ENCODE measurements around the gene NEDD4L. TPM values are rescaled to one million over a fixed set of nuclear protein-coding genes. Genes with fewer than 3 reads are reported as not detected.

The NEDD4L gene
- total and polyA plus RNA-seq, 4 donors, result 10.2 to 20.3 (median 13.2) TPM

DNA sequence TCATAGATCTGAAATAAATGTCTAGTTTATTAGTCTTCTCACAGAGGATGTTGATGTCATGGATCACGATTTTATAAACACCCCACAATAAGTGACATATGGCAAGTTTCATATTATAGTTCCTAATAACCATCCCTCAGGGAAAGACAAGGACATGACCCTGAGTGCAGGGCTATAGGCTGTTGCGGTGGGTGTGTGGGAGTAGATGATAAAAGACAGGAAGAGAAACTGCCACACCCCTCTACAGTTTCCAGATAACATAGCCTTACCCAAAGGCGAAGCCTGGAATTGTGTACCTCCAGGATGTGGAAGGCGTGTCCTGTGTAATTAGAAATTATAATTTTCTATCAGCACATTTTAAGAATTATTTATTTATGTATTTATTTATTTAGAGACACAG lies 2.4 kb upstream of the NEDD4L start:
- Histone ChIP-seq H3K4me1 (ENCODE audit: control insufficient read depth in 4 of 4, insufficient read depth in 4 of 4, low read length in 3 of 4) (peaks cover 0 to 20% (median 16%) of the 10 kb centered on the region in 4 donors), H3K4me3 (ENCODE audit: low read depth in 1 of 3, low read length in 3 of 3) (no peak overlapping the region), H3K27me3 (ENCODE audit: control insufficient read depth in 4 of 4, insufficient read depth in 4 of 4, low read length in 3 of 4) (no peaks in the 10 kb centered on the region), H3K9ac (ENCODE audit: low read depth in 1 of 2, low read length in 2 of 2) (no peak overlapping the region), H3K36me3 (ENCODE audit: control insufficient read depth in 4 of 4, insufficient read depth in 3 of 4, low read depth in 1 of 4, low read length in 3 of 4) (no peaks in the 10 kb centered on the region), H3K27ac (ENCODE audit: low read depth in 1 of 2, low read length in 2 of 2) (no peak overlapping the region), H3K9me3 (ENCODE audit: control insufficient read depth in 4 of 4, low read length in 3 of 4) (no peaks in the 10 kb centered on the region)
- TF ChIP-seq JUND (IDR thresholded peaks at IDR 0.05), result no peak
- no peak for TF ChIP-seq TAF1 (conservative IDR thresholded peaks at IDR 0.05)
- TF ChIP-seq GABPA (IDR thresholded peaks at IDR 0.05 in 1 of 2, conservative IDR thresholded peaks at IDR 0.05 in 1 of 2), result no peak
- TF ChIP-seq YY1 (IDR thresholded peaks at IDR 0.05), result no peak
- no peak for TF ChIP-seq FOXA1 (IDR thresholded peaks at IDR 0.05)
- no peak for TF ChIP-seq FOXA2 (IDR thresholded peaks at IDR 0.05)
- no peak for TF ChIP-seq EGR1 (IDR thresholded peaks at IDR 0.05; ENCODE audit: low read depth in 2 of 2)
- TF ChIP-seq, protein P1, sequence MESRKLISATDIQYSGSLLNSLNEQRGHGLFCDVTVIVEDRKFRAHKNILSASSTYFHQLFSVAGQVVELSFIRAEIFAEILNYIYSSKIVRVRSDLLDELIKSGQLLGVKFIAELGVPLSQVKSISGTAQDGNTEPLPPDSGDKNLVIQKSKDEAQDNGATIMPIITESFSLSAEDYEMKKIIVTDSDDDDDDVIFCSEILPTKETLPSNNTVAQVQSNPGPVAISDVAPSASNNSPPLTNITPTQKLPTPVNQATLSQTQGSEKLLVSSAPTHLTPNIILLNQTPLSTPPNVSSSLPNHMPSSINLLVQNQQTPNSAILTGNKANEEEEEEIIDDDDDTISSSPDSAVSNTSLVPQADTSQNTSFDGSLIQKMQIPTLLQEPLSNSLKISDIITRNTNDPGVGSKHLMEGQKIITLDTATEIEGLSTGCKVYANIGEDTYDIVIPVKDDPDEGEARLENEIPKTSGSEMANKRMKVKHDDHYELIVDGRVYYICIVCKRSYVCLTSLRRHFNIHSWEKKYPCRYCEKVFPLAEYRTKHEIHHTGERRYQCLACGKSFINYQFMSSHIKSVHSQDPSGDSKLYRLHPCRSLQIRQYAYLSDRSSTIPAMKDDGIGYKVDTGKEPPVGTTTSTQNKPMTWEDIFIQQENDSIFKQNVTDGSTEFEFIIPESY (IDR thresholded peaks at IDR 0.05), result no peak
- no peak for TF ChIP-seq HNF4G (IDR thresholded peaks at IDR 0.05)
- TF ChIP-seq, protein P2, sequence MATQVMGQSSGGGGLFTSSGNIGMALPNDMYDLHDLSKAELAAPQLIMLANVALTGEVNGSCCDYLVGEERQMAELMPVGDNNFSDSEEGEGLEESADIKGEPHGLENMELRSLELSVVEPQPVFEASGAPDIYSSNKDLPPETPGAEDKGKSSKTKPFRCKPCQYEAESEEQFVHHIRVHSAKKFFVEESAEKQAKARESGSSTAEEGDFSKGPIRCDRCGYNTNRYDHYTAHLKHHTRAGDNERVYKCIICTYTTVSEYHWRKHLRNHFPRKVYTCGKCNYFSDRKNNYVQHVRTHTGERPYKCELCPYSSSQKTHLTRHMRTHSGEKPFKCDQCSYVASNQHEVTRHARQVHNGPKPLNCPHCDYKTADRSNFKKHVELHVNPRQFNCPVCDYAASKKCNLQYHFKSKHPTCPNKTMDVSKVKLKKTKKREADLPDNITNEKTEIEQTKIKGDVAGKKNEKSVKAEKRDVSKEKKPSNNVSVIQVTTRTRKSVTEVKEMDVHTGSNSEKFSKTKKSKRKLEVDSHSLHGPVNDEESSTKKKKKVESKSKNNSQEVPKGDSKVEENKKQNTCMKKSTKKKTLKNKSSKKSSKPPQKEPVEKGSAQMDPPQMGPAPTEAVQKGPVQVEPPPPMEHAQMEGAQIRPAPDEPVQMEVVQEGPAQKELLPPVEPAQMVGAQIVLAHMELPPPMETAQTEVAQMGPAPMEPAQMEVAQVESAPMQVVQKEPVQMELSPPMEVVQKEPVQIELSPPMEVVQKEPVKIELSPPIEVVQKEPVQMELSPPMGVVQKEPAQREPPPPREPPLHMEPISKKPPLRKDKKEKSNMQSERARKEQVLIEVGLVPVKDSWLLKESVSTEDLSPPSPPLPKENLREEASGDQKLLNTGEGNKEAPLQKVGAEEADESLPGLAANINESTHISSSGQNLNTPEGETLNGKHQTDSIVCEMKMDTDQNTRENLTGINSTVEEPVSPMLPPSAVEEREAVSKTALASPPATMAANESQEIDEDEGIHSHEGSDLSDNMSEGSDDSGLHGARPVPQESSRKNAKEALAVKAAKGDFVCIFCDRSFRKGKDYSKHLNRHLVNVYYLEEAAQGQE (IDR thresholded peaks at IDR 0.05), result no peak
- no peak for TF ChIP-seq SP1 (IDR thresholded peaks at IDR 0.05)
- TF ChIP-seq RXRA (IDR thresholded peaks at IDR 0.05), result no peak
- TF ChIP-seq, protein P3, sequence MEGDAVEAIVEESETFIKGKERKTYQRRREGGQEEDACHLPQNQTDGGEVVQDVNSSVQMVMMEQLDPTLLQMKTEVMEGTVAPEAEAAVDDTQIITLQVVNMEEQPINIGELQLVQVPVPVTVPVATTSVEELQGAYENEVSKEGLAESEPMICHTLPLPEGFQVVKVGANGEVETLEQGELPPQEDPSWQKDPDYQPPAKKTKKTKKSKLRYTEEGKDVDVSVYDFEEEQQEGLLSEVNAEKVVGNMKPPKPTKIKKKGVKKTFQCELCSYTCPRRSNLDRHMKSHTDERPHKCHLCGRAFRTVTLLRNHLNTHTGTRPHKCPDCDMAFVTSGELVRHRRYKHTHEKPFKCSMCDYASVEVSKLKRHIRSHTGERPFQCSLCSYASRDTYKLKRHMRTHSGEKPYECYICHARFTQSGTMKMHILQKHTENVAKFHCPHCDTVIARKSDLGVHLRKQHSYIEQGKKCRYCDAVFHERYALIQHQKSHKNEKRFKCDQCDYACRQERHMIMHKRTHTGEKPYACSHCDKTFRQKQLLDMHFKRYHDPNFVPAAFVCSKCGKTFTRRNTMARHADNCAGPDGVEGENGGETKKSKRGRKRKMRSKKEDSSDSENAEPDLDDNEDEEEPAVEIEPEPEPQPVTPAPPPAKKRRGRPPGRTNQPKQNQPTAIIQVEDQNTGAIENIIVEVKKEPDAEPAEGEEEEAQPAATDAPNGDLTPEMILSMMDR (IDR thresholded peaks at IDR 0.05; ENCODE audit: low read depth, low read length, missing input control), result no peak
- TF ChIP-seq, protein P4, sequence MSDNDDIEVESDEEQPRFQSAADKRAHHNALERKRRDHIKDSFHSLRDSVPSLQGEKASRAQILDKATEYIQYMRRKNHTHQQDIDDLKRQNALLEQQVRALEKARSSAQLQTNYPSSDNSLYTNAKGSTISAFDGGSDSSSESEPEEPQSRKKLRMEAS (IDR thresholded peaks at IDR 0.05), result no peak
- TF ChIP-seq, protein P5, sequence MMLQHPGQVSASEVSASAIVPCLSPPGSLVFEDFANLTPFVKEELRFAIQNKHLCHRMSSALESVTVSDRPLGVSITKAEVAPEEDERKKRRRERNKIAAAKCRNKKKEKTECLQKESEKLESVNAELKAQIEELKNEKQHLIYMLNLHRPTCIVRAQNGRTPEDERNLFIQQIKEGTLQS (IDR thresholded peaks at IDR 0.05), result no peak
- TF ChIP-seq RAD21 (IDR thresholded peaks at IDR 0.05), result no peak
- TF ChIP-seq HNF4A (conservative IDR thresholded peaks at IDR 0.05), result no peak
- no peak for DNase-seq (ENCODE audit: low spot score)
- whole genome bisulfite sequencing, result 67% methylated on average over 4 of the region's 4 CpGs

All from liver (tissue), 9 donors.